HG03196 (cell line): ENCODE measurements around the gene DIP2C.
"Not testable (repeated sequence)": the region's sequence is repeated elsewhere in the genome, so short reads cannot be mapped to it uniquely, and the experiment has no call there.

Source experiments
- ATAC-seq: cut with Tn5 transposase; IDR thresholded peaks from one replicate; pipeline ENCODE4 v1.9.1; 2021; ENCODE audit not compliant: unreplicated experiment

The DIP2C gene

DNA sequence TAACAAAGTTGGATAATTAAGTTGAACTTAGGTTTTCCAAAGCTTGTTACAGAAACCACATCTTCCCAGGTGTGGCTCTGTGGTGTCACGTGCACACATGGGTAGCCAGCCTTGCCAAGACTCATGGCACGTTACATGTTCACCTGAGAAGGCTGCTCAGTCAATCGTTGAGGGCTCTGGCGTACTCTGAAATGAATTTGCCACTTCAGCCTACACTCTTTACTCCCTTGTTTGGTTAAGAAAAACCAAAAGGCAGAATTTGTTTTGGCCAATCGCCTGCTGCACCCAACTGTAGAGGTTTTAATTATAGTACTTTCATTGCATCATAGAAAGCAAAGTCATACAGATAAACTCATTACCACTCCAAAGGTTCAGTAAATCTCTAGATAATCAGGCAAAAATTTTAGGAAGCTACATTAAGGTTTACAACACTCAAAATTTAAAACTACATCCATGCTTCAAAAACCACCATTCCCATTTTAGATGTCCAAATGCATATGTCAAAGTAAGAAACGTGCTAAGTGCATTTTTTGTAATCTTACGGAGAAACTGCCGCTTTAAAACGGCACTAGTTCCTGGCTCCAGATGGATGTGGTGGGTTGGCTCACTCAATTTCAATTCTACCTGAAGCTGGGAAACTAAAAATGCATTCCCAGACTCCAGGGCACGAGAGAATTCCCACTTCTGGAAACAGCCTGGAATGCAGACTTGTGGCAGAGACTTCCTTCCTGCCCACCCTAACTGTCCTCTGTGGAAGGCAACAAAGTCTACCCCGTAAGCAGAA, 88.4 kb downstream of the DIP2C start:
- ATAC-seq: no peak

DNA sequence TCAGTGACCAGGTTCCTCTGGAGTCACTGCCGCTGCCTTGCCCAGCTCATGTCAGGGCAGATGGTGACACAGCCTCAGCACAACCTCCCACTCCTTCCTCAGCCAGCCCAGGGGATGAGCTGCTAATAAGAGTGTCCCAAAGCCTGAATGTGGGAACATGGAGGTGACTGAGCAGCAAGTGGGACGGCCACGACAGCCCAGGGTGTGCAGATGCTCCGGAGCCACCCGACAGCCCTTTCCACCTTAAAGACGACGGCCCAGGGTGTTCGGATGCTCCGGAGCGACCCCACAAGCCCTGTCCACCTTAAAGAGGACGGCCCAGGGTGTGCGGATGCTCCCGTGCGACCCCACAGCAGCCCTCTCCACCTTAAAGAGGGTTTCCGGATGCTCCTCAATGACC, 89.2 kb downstream of the DIP2C start:
- no peak for ATAC-seq

DNA sequence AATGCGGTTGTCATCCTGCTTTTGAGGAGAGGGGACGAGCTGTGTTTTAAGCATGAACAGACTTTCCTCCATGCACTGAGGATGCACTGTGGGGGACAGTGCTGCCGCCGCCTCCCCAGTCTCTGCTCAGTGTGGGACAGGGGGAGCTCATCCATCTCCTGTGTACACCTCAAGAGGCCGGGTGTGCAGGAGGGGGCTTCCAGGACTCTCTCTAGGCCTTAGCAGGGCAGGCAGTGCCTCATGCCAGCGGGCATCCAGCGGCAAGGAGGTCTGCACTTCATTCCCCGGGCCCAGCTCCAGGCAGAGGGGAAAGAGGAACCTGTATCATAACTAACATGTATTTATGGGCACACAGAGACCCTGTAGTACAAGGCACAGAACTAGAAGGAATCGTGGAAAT, 89.7 kb downstream of the DIP2C start:
- no peak for ATAC-seq

DNA sequence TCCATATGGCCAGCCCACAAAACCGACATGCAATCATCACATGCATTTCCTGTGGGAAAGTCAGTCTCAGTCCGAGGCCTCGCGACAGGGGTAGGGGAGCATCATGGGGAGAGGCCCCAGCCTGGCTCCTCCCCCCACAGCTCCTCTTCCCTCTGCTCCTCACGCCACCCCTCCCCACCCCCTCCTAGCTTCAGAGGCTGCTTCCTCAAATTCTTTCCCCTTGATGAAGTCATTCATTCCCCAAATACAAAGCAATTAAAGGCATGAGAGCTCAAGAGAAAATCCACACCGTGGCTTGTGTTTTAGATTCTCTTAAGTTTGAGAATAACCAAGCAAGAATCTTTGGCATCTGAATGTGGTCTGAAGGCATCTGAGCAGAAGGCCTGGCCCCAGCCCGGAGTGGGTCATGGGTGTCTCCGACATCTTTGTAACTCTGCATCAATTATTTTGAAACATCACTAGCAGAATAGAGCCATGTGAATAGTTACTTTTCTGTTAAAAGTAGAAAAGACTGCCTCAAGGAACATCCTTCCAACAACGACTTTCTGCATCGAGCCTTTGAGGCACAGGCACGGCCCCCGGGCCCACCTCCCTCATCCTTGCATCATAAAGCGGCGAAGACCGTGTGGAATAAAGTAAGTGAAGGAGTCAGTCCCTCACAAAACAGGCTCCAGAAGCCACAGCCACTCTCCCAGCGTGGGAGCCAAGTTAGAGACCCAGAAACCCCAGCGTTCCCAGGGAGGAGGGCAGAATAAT, 90.9 kb downstream of the DIP2C start:
- ATAC-seq: no peak

DNA sequence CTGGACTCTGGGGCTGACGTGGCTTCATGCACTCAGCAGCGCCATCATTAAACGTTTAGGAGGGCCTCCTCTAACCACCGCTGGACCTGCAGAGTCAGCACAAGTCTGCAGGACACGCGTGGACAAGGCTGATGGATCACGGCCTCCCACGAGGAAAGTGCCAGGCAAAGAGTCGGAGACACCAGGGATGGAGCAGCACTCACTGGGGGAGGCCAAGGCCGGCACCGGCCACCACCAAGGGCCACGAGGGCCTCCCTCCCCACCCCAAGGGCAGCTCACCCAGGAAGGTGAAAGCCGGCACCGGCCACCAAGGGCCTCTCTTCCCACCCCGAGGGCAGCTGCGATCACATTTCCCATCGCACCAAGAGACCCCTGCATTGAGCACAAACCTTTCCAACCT, 91.5 kb downstream of the DIP2C start:
- ATAC-seq: no peak

DNA sequence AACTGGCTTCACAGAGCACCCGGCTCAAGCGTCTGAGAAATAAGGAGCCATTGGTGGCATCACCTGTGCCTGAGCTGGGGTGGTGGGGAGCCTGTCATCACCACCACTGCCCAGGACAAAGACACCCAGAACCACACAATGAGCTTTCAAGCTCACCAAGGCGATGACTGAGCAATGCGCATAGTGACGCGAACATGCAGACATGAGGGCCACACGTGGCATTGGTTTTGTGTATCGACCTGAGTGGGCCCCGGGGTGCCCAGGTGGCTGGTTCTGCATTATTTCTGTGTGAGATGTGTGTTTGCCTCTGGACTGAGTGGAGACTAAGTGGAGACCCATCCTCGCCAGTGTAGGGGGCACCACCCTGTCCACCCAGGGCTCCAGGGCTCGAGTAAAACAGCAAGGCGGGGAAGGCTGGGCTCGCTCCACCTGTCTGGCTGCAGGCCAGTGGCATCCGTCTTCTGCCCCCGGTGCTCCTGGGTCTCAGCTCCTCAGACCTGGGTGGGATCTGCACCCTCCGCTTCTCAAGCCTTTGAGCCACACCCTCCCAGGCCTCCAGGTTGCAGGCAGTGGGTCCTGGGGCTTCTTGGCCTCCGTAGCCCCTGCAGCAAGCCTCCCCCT, 92.6 kb downstream of the DIP2C start:
- no peak for ATAC-seq

DNA sequence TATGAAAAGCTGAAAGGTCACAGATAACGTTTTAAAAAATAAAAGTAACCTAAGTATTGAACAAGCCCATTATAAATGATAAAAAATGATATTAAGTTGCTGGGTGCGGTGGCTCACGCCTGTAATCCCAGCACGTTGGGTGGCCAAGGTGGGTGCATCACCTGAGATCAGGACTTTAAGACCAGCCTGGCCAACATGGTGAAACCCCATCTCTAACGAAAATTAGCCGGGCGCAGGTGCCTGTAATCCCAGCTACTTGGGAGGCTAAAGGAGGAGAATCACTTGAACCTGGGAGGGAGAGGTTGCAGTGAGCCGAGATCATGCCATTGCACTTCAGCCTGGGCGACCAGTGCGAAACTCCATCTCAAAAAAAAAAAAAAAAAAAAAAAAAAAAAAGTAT, 93.3 kb downstream of the DIP2C start:
- ATAC-seq: not testable (repeated sequence)

DNA sequence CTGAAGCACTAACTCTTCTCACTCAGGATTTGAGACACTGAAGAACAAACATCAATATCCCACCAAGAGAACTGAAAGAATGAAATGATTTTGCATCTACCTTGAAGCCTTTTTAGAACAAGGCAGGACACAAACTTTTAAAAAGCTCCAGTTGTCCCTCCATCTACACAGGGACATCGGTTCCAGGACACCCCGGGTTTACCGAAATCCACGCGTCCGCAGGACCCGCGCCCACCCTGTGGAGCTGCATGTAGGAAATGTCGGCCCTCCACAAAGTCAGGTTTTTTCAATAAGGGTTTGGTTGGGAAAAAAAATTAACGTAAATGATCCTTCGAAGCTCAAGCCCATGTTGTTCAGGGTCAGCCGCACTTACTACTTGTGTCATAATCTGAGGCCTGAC, 94.0 kb downstream of the DIP2C start:
- ATAC-seq: no peak

DNA sequence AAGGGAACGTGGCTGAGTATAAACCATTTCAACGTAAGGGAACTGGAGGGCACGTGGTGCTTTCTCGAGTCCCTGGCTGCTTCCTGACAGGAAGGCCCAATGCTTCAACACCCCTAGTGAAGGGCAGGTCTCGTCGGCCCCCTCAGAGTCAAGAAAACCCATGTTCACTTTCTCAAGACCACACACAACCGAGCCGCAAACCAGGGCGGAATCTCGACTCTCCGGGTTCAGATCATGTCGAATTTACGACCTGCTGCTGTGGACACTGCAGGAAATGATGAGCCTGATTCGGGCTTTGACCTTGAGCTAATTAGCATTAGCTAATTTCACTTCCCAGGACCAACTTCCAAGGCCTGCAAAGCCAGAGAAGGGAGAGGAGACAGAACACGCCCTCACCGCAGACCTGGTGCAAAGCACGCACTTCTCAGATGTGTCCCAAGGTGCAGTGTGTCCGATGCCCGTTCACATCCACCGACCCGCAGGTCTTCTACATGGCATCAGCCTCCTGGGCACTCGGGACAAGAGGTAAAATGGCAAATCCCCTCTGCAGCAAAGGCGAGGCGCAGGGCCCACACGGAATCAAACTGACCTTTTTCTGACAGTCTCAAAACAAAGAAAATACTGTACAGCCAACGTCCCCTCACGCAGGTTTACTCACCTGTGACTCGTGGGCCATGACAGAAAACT, 94.7 kb downstream of the DIP2C start:
- ATAC-seq: no peak

DNA sequence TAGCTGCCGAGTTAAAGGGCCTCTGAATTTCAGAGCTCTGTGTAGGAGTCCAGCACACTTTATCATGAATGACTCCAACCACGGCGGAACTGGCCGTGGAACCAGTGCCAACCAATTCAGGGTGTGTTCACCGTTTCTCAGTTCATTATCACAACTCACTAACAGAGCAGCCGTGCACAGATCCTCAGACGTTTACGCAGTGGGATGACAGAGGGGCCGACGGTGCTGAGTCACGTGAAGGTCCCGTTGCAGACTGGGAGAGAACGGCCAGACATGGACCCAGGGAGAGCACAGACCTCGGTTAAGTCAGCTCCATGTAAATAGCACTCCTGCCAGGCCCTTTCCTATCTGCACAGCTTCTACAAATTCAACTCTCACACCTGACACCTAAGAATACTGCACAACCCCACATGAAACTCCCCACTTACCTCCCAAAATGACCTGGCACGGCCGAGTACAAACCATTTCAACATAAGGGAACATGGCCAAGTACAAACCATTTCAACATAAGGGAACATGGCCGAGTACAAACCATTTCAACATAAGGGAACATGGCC, 95.5 kb downstream of the DIP2C start:
- no peak for ATAC-seq

DNA sequence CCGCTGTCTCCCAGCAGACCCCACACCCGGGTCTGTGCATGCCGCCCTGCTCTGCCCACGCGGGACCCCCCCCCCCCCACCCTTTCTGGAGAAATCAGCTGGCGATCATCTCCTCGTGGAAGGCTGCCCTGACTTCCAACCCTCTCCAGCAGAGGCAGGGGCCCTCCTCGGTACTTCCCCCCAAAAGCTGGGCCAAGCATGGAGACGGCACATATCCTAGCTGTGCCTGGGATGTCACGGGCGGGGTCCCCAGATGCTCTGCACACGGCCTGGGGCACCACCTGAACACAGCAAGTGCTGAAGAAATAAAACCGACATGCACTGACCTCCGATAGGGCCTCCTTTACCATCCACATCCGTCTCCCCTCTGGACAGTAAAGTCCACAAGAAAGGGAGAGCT, 96.0 kb downstream of the DIP2C start:
- no peak for ATAC-seq

DNA sequence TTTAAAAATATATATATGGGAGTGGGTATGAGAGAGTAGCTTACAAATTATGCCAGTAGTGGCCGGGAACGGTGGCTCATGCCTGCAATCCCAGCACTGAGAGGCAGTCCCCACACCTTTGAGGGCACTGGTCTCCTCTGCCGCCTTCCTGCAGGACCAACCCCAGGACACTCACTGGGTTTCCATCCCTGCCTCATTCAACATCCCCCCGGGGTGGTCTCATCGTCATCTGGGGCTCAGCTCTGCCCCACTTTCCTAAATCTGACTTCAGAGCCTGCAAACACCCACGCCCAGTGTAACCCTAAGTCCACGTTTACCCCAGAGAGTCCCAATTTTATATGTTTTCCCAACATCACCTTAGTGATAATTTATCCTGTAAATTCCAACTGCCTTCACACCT, 96.5 kb downstream of the DIP2C start:
- ATAC-seq: no peak

DNA sequence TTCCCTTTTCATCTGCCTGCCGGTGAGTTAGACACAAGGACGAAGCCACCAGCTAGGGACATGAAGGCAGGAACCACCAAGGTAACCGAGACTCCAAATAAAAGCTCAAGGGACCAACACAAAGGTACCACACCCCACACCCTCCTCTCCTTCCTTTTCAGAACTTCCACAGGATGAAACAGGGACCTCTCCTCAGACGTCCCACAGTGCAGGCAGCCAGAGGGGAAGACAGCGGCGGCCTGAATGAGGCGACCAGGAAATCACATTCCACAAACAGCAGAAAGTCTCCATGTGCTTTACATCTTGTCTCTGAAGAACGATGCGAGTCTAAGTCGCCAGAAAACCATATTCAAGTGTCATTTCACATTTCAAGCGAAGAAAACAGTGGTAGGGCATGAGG, 97.8 kb downstream of the DIP2C start:
- no peak for ATAC-seq

DNA sequence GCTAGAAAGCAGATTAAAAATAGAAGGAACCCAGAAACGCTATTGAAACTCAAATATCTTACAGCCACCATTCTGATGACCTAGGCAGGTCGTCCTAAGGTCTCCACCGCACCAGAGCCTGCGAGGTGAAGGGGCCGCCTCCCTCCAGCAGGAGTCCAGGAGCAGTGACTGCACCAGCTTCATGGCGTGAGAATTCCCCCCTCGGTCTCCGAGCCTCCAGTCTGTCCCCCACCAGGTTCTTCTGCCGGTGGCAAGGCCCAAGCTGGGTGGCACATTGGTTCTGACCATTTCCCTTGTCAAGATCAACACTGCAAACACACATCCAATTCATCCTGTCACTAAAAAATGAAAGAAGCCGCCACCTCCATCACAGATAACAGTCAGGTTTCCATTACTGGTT, 98.7 kb downstream of the DIP2C start:
- no peak for ATAC-seq

DNA sequence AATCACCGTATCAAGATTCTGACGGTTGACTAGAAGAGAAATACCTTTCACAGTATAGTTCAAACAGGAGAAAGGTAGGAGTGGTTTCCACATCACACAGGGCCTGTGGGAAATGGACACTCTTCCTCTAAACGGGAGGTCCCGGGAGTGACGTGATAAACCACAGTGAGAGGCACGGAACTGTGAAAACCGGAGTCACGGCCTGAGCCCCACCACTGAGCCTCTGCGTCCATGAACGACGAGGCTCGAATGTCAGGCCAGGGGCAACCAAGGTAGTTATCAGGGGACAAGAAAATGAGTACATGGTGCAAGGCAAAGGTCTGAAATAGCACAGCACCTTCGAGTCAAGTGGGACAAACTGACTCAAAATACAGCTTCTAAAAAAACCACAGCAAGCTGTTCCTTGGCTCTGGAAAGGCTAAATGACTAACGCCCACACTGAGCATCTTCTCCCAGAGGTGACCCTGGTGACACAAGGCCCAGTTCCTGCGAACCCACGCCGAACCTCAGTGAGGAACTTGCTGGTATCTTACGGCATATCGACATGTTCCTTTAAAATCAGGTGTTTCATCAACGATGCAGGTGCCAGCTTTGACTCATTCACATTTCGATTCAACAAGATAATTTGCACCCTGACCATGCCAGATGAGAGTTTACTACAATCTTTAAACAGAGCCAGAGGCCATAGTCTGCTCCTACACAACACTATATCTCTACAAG, 99.3 kb downstream of the DIP2C start:
- ATAC-seq: no peak

DNA sequence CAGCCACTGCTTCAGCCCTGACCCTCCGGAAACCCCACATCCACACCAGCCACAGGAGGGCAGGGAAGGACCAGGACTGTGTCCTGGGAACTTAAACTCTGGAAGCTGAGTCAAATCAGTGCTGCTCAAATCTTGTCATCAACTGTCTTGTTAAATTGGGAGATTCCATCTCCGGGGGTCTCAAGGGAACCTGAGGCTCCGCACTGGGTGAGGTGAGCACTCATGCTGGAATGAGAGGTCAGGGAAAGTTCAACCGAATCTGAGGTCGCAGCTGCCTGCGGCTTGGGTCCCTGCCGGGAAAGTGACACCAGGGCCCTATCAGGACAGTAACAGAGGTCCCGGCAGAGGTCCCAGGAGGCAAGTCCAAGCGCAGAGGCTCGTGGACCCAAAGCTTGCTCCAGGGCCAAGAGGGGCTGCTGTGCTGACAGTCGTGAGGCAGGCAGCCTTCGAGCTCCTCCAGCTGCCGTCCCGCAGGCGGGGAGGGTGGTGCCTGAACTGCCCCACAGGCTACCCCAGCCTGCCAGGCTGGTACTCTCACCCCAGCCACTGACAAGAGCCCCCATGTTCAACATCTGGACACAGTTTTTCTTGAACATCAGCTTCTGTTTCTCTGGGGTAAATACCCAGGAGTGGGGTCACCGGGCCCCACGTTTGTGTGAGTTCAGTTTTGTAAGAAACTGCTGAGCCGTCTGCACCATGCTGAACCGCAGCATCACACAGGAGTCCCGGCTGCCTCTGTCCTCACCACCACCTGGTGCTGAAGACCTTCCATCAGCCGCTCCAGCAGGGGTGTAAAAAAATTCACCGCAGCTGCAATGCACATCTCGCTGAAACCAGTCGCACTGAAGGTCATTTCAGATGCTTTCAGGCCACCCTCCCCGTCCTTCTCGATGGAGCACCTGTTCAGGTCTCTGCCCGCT, 101.0 kb downstream of the DIP2C start:
- ATAC-seq: no peak

DNA sequence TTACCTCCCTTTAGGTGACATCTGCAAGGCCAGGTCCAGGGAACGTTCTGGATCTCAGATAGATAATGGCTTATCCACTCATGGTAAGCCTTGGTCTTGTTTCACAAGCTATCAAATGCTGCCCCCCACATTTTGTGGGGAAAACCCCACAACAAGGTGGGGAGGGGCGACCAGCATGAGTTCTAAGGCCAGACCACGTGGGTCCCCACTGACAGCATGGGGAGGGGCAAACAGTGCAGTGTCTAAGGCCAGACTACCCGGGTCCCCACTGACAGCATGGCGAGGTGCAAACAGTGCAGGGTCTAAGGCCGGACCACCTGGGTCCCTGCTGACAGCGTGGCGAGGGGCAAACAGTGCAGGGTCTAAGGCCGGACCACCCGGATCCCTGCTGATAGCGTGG, 102.8 kb downstream of the DIP2C start:
- ATAC-seq: no peak

DNA sequence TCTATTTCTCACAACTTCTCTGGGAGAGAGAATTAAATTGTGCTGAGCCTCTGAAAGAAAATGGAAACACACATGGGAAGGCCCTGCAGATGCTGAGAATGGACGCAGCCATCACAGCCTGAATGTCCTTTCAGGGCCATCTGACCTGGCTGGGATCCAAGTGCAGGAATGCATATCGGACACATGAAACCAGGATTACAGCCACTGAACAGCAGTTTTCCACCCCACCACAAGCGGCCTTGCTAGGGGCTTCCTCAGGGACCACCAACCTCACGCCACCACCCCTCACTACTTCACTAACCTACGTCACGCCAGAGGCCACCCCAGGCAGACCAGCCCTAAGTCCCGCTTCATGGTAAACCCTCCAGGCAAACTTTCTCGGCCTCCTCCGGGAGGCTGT, 103.3 kb downstream of the DIP2C start:
- no peak for ATAC-seq

DNA sequence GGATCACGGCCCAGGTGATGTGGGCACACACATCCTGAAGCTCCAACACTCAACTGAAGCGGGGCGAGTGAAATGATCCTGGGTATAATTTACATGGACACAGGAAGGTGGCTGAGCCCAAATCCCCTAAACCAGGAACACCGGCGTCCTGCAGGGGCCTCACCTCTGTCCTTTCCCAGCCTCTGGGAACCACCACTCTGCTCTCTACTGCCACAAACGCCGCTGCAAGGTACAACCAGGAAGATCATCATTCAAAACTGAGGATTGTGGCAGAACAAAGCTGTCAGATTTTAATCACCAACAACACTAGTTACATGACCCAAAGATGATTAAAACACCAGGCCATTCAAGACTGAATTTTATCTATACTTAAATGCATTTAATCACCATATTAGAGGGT, 104.0 kb downstream of the DIP2C start:
- no peak for ATAC-seq
